Right ventricle myocardium inferior (tissue), 1 donor: ENCODE results near the gene GRHL1. TPM values are rescaled to one million over a fixed set of nuclear protein-coding genes. Genes with fewer than 3 reads are reported as not detected.
A peak's percentile ranks its signal among the peaks of the same experiment; 100 is the strongest.

Experiments used
- ATAC-seq: fragments of 200-7000 bp; cut with Tn5 transposase; one replicate; pipeline ENCODE4 v1.9.1; 2020; ENCODE audit warnings: mild to moderate bottlenecking, moderate library complexity
- DNase-seq: peaks from one replicate; pipeline ENCODE4 v3.0.0; 2021; ENCODE audit errors: missing footprints
- intact Hi-C: fragments of 100-400 bp; cut with DNase I; formaldehyde crosslinking; loops from one replicate; pipeline ENCODE4 v1.11.0; 2022
- total RNA-seq: library from RNA; stranded (reverse); fragmentation: NEBNext Ultra II Directional; extraction: Animal tissue kit (Norgen Biotek cat#: 25700); gene quantifications from one replicate; pipeline ENCODE4 v1.2.1, GENCODE V29; 2021
- donor health status: DM: no; HTN: yes; CAD: no; lungs with severe emphysema.

The GRHL1 gene
- total RNA-seq, 1 donor from 2014 or later, result 0.81 TPM

DNA sequence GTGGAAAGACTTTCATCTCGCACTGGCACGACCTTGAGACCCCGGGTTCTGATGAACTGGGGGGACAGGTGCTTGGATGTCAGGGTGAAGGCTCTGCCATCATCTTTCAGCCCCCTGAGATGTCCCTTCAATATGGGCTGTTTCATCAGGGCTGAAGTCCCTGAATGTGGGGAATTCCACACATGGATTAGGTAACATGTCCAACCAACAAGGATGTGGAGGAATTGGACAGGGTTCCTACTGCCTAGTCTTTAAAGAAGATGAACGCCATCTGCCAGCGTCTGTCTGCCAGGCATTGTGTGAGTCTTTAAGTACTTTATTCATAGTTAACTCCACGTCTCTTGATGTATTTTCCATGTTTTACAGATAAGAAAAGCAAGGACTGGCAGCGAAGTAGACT is 5.9 kb upstream of the GRHL1 start:
- no peak for ATAC-seq
- intact Hi-C loops, result no loop called here

GRCh38 chr2:9946076-9946475 is 5.4 kb upstream of the GRHL1 start:
- intact Hi-C loops, result no loop called here
- DNase-seq (no peak), ATAC-seq (no peak)

More for the DNA sequence above, 5.9 kb upstream of the GRHL1 start:
- no peak for DNase-seq

DNA sequence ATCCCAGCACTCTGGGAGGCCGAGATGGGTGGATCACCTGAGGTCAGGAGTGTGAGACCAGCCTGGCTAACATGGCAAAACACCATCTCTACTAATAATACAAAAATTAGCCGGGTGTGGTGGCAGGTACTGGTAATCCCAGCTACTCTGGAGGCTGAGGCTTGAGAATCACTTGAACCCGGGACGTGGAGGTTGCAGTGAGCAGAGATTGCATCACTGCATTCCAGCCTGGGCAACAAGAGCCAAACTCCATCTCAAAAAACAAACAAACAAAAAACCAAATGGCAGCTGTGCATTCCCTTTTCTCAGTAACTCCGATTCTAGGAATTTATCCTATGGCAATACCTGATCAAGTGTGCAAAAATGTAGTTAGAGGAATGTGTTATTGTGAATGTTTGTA is 4.7 kb upstream of the GRHL1 start:
- intact Hi-C loops, result no loop called here
- ATAC-seq (no peak), DNase-seq (no peak)

DNA sequence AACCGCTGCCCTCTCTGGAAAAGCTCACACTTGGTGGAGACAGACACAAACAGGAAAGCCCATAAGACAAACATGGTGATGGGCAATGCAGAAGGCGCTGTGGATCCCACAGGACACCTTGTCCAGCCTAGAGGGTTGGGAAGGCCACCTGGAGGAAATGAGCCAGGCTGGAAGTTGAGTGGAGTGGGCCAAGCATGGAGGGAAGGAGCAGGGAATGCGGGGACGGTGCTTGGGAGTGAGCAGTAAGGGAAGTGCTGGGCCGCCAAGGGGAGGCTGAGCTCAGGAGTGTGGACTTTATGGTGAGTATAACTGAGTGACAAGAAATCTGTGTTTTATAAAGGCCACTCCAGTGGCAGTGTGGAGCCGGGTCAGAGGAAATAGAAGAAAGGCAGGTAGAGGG is 2.8 kb upstream of the GRHL1 start:
- intact Hi-C loops, result no loop called here
- no peak for ATAC-seq
- DNase-seq, result no peak

DNA sequence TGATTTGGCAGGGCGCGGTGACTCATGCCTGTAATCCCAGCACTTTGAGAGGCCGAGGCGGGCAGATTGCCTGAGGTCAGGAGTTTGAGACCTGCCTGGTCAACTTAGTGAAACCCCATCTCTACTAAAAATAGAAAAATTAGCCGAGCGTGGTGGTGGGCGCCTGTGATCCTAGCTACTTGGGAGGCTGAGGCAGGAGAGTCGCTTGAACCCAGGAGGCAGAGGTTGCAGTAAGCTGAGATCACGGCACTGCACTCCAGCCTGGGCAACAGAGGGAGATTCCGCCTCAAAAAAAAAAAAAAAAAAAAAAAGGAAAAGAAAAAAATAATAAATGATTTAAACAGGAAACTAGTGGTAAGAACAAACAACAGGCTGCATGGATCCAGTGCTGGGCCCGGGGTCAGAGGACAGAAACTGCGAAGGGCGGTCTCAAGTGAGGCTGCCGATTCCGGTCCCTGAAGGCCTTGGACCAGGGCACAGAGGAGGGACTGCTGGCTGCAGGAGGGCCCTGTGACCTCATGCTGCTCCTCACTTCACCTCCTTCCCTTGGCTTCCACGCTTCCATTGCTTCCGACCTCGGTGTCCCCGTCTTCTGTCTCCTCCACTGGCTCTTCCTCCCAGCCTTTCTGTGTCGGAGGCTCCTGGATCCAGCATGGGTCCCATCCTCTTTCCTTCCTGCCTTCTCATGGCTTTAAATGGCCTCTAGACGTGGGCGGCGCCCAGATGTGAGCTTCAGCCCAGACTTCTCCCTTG is 2.1 kb upstream of the GRHL1 start:
- no peak for ATAC-seq
- intact Hi-C loops, result no loop called here
- DNase-seq, result no peak

- ATAC-seq (no peak), DNase-seq (no peak)
- intact Hi-C loops, result loop anchor here (5.0 kb wide), 1 partner anchor 108 kb away; the partner anchor contains the start of gene TAF1B
These were observed 1.4 kb upstream of the GRHL1 start for GRCh38 chr2:9949992-9950520.

GRCh38 chr2:9950521-9951271 is 797 bp upstream of the GRHL1 start:
- DNase-seq (peak; percentile 81), ATAC-seq (peak; percentile 6)
- intact Hi-C loops, result loop anchor here (5.0 kb wide), 1 partner anchor 108 kb away; the partner anchor contains the start of gene TAF1B

- ATAC-seq (no peak), DNase-seq (no peak)
- intact Hi-C loops, result loop anchor here (5.0 kb wide), 1 partner anchor 109 kb away; the partner anchor contains the start of gene TAF1B
These were observed 296 bp upstream of the GRHL1 start for GRCh38 chr2:9951272-9951521.

GRCh38 chr2:9952286-9952737 is 819 bp downstream of the GRHL1 start:
- DNase-seq (no peak), ATAC-seq (no peak)
- intact Hi-C loops, result loop anchor here (5.0 kb wide), 1 partner anchor 110 kb away; the partner anchor contains the start of gene TAF1B

GRCh38 chr2:9952856-9953503 is 1.5 kb downstream of the GRHL1 start:
- no peak for DNase-seq
- intact Hi-C loops, result loop anchor here (5.0 kb wide), 1 partner anchor 111 kb away; the partner anchor contains the start of gene TAF1B
- no peak for ATAC-seq

DNA sequence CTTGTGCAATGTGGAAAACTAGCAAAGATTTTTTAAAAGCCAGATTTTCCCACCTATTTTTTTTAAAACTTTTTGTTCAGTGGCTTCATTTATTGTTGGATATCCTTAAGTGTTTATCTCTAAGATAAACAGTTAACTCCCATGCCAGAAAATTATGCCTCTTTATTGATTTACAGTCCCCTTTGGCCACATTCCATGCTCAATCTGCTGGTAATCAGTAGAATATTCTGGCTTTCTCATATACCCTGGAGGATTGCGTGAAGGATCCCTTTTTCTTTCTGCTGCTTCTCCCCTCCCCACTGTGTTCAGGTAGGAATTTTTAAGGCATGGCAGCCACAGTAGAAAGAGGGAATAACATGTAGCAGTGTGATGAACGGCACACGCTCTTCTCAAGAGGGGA is 2.6 kb downstream of the GRHL1 start:
- no peak for ATAC-seq
- no peak for DNase-seq
- intact Hi-C loops, result loop anchor here (5.0 kb wide), 1 partner anchor 112 kb away; the partner anchor contains the start of gene TAF1B

DNA sequence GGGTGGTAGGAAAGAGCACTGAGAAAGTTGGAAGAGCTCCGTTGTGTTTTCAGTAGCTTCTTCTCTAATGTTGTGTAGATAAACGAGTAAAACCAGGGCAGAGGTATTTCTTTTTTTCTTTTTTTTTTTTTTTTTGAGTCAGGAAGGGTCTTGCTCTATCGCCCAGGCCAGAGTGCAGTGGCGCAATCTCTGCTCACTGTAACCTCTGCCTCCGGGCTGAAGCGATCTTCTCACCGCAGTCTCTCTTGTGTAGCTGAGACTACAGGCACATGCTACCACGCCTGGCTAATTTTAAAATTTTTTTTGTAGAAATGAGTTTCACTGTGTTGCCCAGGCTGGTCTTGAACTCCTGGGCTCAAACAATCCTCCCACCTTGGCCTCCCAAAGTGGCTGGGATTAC is 6.6 kb downstream of the GRHL1 start:
- ATAC-seq, result no peak
- no peak for DNase-seq
- intact Hi-C loops, result no loop called here

DNA sequence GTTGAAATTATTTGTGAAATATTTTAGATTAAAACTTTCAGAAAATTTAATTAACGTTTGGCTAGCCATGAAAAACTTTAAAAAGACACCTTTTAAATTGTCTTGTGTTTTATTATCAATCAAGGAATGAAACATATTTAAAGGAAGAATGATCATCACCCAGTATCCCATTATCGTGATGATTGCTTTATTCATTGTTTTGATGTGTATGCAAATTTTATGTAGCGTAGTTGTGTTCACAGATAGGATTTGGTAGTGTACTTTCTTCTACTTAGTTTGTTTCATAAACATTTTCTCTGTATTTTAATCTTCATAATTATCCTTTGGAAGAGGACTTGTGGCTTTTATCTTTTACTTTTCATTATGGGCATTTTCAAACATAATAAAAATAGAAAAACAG is 7.8 kb downstream of the GRHL1 start:
- DNase-seq (no peak), ATAC-seq (no peak)
- intact Hi-C loops, result no loop called here

GRCh38 chr2:9961013-9961412 is 9.5 kb downstream of the GRHL1 start:
- intact Hi-C loops, result no loop called here
- DNase-seq, result no peak
- no peak for ATAC-seq

DNA sequence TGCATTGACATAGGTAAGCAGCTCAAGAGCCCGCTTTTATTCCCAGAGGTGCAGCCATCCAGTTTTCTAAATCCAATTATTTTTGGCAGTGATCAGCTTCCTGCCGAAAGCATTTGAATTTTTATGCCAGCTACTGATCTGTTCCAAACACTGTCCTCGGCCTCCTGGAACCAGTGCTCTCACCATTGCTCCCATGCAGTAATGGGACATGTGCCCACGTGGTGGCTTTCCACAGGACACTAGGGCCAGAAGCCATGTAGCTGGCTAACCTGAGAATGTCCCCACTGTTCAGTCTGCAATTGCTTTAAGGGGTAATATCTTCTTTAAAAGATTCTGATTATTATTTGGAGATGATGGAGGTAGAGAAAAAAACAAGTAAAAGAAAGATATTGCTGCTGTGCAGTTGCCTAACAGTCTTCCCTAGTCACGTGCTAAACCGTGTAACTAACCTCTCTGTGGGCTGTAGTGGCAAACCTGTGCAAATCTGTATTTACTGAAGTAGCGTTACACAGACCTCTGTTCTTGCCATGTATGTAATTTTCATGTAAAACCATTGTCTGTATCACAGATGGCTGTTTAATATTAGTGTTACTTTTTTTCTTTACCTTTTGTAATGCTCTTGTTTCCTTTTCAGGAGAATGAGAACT is 13.0 kb downstream of the GRHL1 start:
- intact Hi-C loops, result no loop called here
- no peak for ATAC-seq
- no peak for DNase-seq

DNA sequence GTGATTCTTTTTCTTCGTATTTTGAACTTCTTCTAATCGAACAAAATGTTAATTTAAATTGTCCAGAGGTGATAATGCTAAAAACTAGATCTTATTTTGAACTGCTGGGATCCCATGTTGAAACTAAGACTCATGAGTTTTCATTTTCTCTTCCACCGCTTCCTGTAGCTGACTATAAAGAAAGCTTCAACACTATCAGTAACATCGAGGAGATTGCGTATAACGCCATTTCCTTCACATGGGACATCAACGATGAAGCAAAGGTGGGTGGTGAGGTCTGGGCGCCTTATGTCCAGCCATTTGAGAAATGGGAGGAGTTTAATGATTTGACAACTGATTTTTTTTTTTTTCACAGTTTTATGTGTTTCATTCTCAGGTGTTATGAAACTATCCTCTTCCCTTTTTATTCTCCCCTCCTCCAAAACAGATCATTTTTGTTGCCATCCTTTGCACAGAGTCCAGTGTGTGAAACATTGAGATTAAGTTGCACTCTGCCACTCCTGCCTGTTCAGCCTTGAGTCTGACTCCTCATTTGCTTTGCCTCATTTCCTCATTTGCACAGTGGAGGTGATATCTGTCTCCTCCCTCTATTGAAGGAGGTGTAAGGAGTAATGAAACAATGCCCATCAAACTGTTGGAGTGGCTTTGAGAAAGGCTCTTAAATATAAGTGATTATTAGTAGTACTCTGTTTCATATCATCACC is 13.8 kb downstream of the GRHL1 start:
- intact Hi-C loops, result no loop called here
- ATAC-seq, result no peak
- DNase-seq, result no peak

- DNase-seq, result no peak
- intact Hi-C loops, result no loop called here
- ATAC-seq, result no peak
These were observed 15.1 kb downstream of the GRHL1 start for GRCh38 chr2:9966491-9967022.
